ENCODE data around the gene CDH13.
A peak's percentile ranks its signal among the peaks of the same experiment; 100 is the strongest.

Gene CDH13

GRCh38 chr16:83348991-83349390 lies 722.2 kb downstream of the CDH13 start:
- no peaks in the 10 kb centered on the region for H3K9me3 ChIP-seq
- no peaks in the 10 kb centered on the region for H3K36me3 ChIP-seq
- DNase-seq: no peak
- H3K27me3 ChIP-seq: no peaks in the 10 kb centered on the region
- intact Hi-C loops (cut with DNase I; ENCODE audit: low total_unique reads): loop anchor here (5.0 kb wide), 1 partner anchor 42 kb away; no protein-coding TSS in a partner anchor
- H3K27ac ChIP-seq: no peak overlapping the region
- H3K4me1 ChIP-seq: no peaks in the 10 kb centered on the region
- H3K4me3 ChIP-seq: no peak overlapping the region
- no peak for TF ChIP-seq CTCF (IDR thresholded peaks at IDR 0.05)

- H3K27me3 ChIP-seq: no peaks in the 10 kb centered on the region
- H3K4me3 ChIP-seq: no peak overlapping the region
- no peak for TF ChIP-seq CTCF (IDR thresholded peaks at IDR 0.05)
- no peak overlapping the region for H3K27ac ChIP-seq
- DNase-seq: no peak
- no peaks in the 10 kb centered on the region for H3K4me1 ChIP-seq
- no peaks in the 10 kb centered on the region for H3K36me3 ChIP-seq
- no peaks in the 10 kb centered on the region for H3K9me3 ChIP-seq
- intact Hi-C loops (cut with DNase I; ENCODE audit: low total_unique reads): no loop called here
These were observed 723.7 kb downstream of the CDH13 start for GRCh38 chr16:83350481-83350880.

GRCh38 chr16:83351846-83352245 lies 725.1 kb downstream of the CDH13 start:
- no peak overlapping the region for H3K27ac ChIP-seq
- TF ChIP-seq CTCF (IDR thresholded peaks at IDR 0.05): no peak
- no peak overlapping the region for H3K4me3 ChIP-seq
- DNase-seq: no peak
- H3K36me3 ChIP-seq: no peaks in the 10 kb centered on the region
- intact Hi-C loops (cut with DNase I; ENCODE audit: low total_unique reads): no loop called here
- H3K27me3 ChIP-seq: no peaks in the 10 kb centered on the region
- H3K9me3 ChIP-seq: no peaks in the 10 kb centered on the region
- H3K4me1 ChIP-seq: no peaks in the 10 kb centered on the region

- Histone ChIP-seq H3K4me3 (no peak overlapping the region), H3K27ac (peak overlapping the region in 1 of 2 donors; percentile 49), H3K36me3 (no peaks in the 10 kb centered on the region), H3K27me3 (no peaks in the 10 kb centered on the region), H3K9me3 (no peaks in the 10 kb centered on the region), H3K4me1 (peaks cover 0 to 6% (median 1%) of the 10 kb centered on the region in 4 donors)
- DNase-seq: no peak
- TF ChIP-seq CTCF (IDR thresholded peaks at IDR 0.05): no peak
- intact Hi-C loops (cut with DNase I; ENCODE audit: low total_unique reads): no loop called here
These were observed 726.5 kb downstream of the CDH13 start for GRCh38 chr16:83353241-83353640.

- intact Hi-C loops (cut with DNase I; ENCODE audit: low total_unique reads): no loop called here
- H3K27ac ChIP-seq: peak overlapping the region in 1 of 2 donors; percentile 49
- DNase-seq: no peak
These were observed 727.2 kb downstream of the CDH13 start for GRCh38 chr16:83354015-83354414.

More at GRCh38 chr16:83354015-83354414, 727.2 kb downstream of the CDH13 start:
- Histone ChIP-seq H3K36me3 (no peaks in the 10 kb centered on the region), H3K4me1 (peaks cover 0 to 14% (median 4%) of the 10 kb centered on the region in 4 donors), H3K27me3 (no peaks in the 10 kb centered on the region), H3K4me3 (no peak overlapping the region), H3K9me3 (no peaks in the 10 kb centered on the region)
- TF ChIP-seq CTCF (IDR thresholded peaks at IDR 0.05): no peak

Measured in tibial artery (tissue), 4 donors.